Mesenchymal stem cell (in vitro differentiated cells and primary cell): ENCODE measurements around the gene CBLL1.
A peak's percentile ranks its signal among the peaks of the same experiment; 100 is the strongest.

Source experiments
- DNase-seq: peaks from one replicate; pipeline ENCODE4 v3.0.0-alpha.2; 2013
- H2AFZ ChIP-seq: one replicate; pipeline ENCODE4 v1.6.1; 2013; ENCODE audit warnings: low read depth, mild to moderate bottlenecking, control low read depth, inconsistent platforms, low read length, moderate library complexity
- H2AK5ac ChIP-seq: 2 replicates; pipeline ENCODE4 v1.6.1; 2013; ENCODE audit warnings: low read length, moderate library complexity, mild to moderate bottlenecking, inconsistent platforms; ENCODE audit not compliant: severe bottlenecking
- H2BK120ac ChIP-seq: one replicate; pipeline ENCODE4 v1.6.1; 2013; ENCODE audit warnings: low read depth, mild to moderate bottlenecking, inconsistent platforms, low read length, moderate library complexity
- H2BK12ac ChIP-seq, 2 experiments: one replicate each; pipeline ENCODE4 v1.6.1; 2013; ENCODE audit warnings: inconsistent platforms in 2 of 2, low read length in 2 of 2, mild to moderate bottlenecking in 2 of 2, moderate library complexity in 2 of 2, control low read depth in 1 of 2
- H2BK15ac ChIP-seq: one replicate; pipeline ENCODE4 v1.6.1; 2013; ENCODE audit warnings: mild to moderate bottlenecking, low read depth, inconsistent platforms; ENCODE audit not compliant: poor library complexity, severe bottlenecking
- H2BK5ac ChIP-seq: 2 replicates; pipeline ENCODE4 v1.6.1; 2013; ENCODE audit warnings: low read depth, mild to moderate bottlenecking, low read length, control low read depth, inconsistent platforms; ENCODE audit not compliant: poor library complexity, severe bottlenecking
- H3K14ac ChIP-seq, 2 experiments: one replicate each; pipeline ENCODE4 v1.6.1; 2013; ENCODE audit warnings: inconsistent platforms in 2 of 2, low read length in 2 of 2, control low read depth in 1 of 2, mild to moderate bottlenecking in 1 of 2, moderate library complexity in 1 of 2
- H3K18ac ChIP-seq, 2 experiments: one replicate each; pipeline ENCODE4 v1.6.1; 2013; ENCODE audit warnings: inconsistent platforms in 2 of 2, low read length in 2 of 2, control low read depth in 1 of 2, low read depth in 1 of 2, mild to moderate bottlenecking in 1 of 2
- H3K23ac ChIP-seq, 2 experiments: one replicate each; pipeline ENCODE4 v1.6.1; 2013; ENCODE audit warnings: inconsistent platforms in 2 of 2, low read length in 2 of 2, mild to moderate bottlenecking in 2 of 2, moderate library complexity in 2 of 2, control low read depth in 1 of 2
- H3K27ac ChIP-seq: 2 replicates; pipeline ENCODE4 v1.5.1; 2013; ENCODE audit warnings: mild to moderate bottlenecking, moderate library complexity, low read length, control low read depth, inconsistent platforms; ENCODE audit not compliant: poor library complexity, severe bottlenecking
- H3K27me3 ChIP-seq, 2 experiments: 2 replicates each; pipeline versions ENCODE4 v1.6.1 to v1.7.0; 2013; ENCODE audit warnings: low read length in 2 of 2, mild to moderate bottlenecking in 2 of 2, moderate library complexity in 2 of 2, control low read depth in 1 of 2, inconsistent platforms in 1 of 2; ENCODE audit not compliant: control insufficient read depth in 1 of 2, insufficient read depth in 1 of 2
- H3K36me3 ChIP-seq, 2 experiments: 2 replicates each; pipeline versions ENCODE4 v1.6.1 to v1.7.0; 2013; ENCODE audit warnings: low read length in 2 of 2, control low read depth in 1 of 2, inconsistent platforms in 1 of 2, low read depth in 1 of 2, mild to moderate bottlenecking in 1 of 2; ENCODE audit not compliant: insufficient read depth in 2 of 2, control insufficient read depth in 1 of 2
- H3K4ac ChIP-seq, 2 experiments: one replicate each; pipeline ENCODE4 v1.6.1; 2013; ENCODE audit warnings: inconsistent platforms in 2 of 2, low read length in 2 of 2, mild to moderate bottlenecking in 2 of 2, moderate library complexity in 2 of 2, control low read depth in 1 of 2, low read depth in 1 of 2
- H3K4me1 ChIP-seq: 2 replicates; pipeline ENCODE4 v1.6.1; 2013; ENCODE audit warnings: low read depth, low read length, control low read depth; ENCODE audit not compliant: control insufficient read depth, insufficient read depth
- H3K4me2 ChIP-seq: 2 replicates; pipeline ENCODE4 v1.6.1; 2013; ENCODE audit warnings: low read length, mild to moderate bottlenecking, inconsistent platforms; ENCODE audit not compliant: poor library complexity, severe bottlenecking
- H3K4me3 ChIP-seq, 2 experiments: 2 replicates each; pipeline versions ENCODE4 v1.5.1 to v1.7.0; 2013; ENCODE audit warnings: low read length in 2 of 2, mild to moderate bottlenecking in 2 of 2, control low read depth in 1 of 2, low read depth in 1 of 2; ENCODE audit not compliant: insufficient read depth in 1 of 2
- H3K79me1 ChIP-seq: replicated peaks from 2 replicates; pipeline ENCODE4 v1.6.1; 2013; ENCODE audit warnings: mild to moderate bottlenecking, control low read depth, low read length, inconsistent platforms; ENCODE audit not compliant: poor library complexity, severe bottlenecking
- H3K9ac ChIP-seq: 2 replicates; pipeline ENCODE4 v1.7.0; 2013; ENCODE audit warnings: mild to moderate bottlenecking, low read length, moderate library complexity
- H3K9me3 ChIP-seq: 2 replicates; pipeline ENCODE4 v1.7.0; 2013; ENCODE audit warnings: mild to moderate bottlenecking, low read length; ENCODE audit not compliant: control insufficient read depth
- H4K8ac ChIP-seq: one replicate; pipeline ENCODE4 v1.6.1; 2013; ENCODE audit warnings: inconsistent platforms, mild to moderate bottlenecking, low read length, moderate library complexity
- H4K91ac ChIP-seq: one replicate; pipeline ENCODE4 v1.6.1; 2013; ENCODE audit warnings: mild to moderate bottlenecking, low read length, inconsistent platforms
- WGBS: methylation state at CpG from one replicate; pipeline ENCODE4 v1.1.7; 2013; ENCODE audit warnings: mixed read lengths; 5-methylcytosine and 5-hydroxymethylcytosine counted together

The CBLL1 gene

DNA sequence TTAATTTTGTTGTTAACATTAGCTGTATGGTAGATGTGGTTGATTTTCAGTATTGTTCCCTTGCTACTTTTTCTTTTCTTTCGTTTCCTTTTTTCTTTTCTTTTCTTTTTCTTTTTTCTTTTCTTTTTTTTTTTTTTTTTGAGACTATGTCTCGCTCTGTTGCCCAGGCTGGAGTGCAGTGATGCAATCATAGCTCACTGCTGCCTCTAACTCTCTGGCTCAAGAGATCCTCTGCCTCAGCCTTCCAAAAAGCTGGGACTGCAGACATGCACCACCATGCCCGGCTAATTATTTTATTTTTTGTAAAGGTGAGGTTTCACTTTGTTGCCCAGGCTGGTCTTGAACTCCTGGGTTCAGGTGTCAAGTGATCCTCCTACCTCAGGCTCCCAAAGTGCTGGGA is 44.7 kb downstream of the CBLL1 start:
- WGBS: 87% methylated on average over 2 of the region's 3 CpGs
- no peak overlapping the region for H2BK12ac ChIP-seq
- H3K27ac ChIP-seq: no peak overlapping the region
- H4K91ac ChIP-seq: no peak overlapping the region
- H3K4me2 ChIP-seq: no peak overlapping the region
- no peak overlapping the region for H4K8ac ChIP-seq
- H2BK120ac ChIP-seq: no peak overlapping the region
- H3K18ac ChIP-seq: no peak overlapping the region
- no peak overlapping the region for H3K9ac ChIP-seq
- H3K4ac ChIP-seq: no peak overlapping the region
- H2AK5ac ChIP-seq: no peak overlapping the region
- H3K4me1 ChIP-seq: no peaks in the 10 kb centered on the region
- H3K27me3 ChIP-seq: peaks cover 31 to 35% of the 10 kb centered on the region in 2 experiments
- no peak for DNase-seq
- H3K79me1 ChIP-seq: no peaks in the 10 kb centered on the region
- H3K36me3 ChIP-seq: no peaks in the 10 kb centered on the region
- H3K4me3 ChIP-seq: no peak overlapping the region
- H3K23ac ChIP-seq: no peak overlapping the region
- no peak overlapping the region for H2BK15ac ChIP-seq
- H3K14ac ChIP-seq: no peak overlapping the region
- H3K9me3 ChIP-seq: no peaks in the 10 kb centered on the region
- no peak overlapping the region for H2AFZ ChIP-seq
- no peak overlapping the region for H2BK5ac ChIP-seq

GRCh38 chr7:107789647-107790046 is 45.7 kb downstream of the CBLL1 start:
- Histone ChIP-seq H3K4me1 (no peaks in the 10 kb centered on the region), H2BK12ac (no peak overlapping the region), H3K14ac (peak overlapping the region in 1 of 2 experiments; percentile 48), H3K9ac (no peak overlapping the region), H2AFZ (no peak overlapping the region), H4K8ac (no peak overlapping the region), H4K91ac (no peak overlapping the region), H2BK5ac (no peak overlapping the region), H3K4me3 (no peak overlapping the region), H3K18ac (no peak overlapping the region), H2BK120ac (no peak overlapping the region), H3K27ac (no peak overlapping the region), H3K23ac (no peak overlapping the region), H3K4me2 (no peak overlapping the region), H3K79me1 (no peaks in the 10 kb centered on the region), H2BK15ac (no peak overlapping the region), H3K9me3 (no peaks in the 10 kb centered on the region), H2AK5ac (no peak overlapping the region), H3K27me3 (peaks cover 38 to 39% of the 10 kb centered on the region in 2 experiments), H3K4ac (no peak overlapping the region), H3K36me3 (no peaks in the 10 kb centered on the region)
- DNase-seq: no peak
- 85% methylated on average over 4 of the region's 6 CpGs for WGBS

DNA sequence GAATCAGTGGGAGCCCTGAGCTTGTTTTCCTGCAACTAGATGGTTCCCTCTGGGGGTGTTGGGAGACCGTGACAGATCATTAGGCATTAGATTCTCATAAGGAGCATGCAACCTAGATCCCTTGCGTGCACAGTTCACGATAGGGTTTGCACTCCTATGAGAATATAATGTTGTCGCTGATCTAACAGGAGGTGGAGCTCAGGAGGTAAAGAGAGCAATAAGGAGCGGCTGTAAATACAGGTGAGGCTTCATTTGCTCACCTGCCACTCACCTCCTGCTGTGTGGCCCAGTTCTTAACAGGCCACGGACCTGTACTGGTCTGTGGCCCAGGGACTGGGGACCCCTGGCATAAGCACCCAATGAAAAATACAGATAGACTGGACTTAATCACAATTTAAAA is 48.4 kb downstream of the CBLL1 start:
- Histone ChIP-seq H3K27me3 (peaks cover 18 to 38% of the 10 kb centered on the region in 2 experiments), H3K4me3 (no peak overlapping the region), H3K79me1 (no peaks in the 10 kb centered on the region), H3K9ac (no peak overlapping the region), H3K27ac (no peak overlapping the region), H3K23ac (no peak overlapping the region), H2BK15ac (no peak overlapping the region), H3K4me1 (no peaks in the 10 kb centered on the region), H3K4ac (no peak overlapping the region), H3K4me2 (no peak overlapping the region), H3K18ac (no peak overlapping the region), H3K14ac (no peak overlapping the region), H2BK5ac (no peak overlapping the region), H4K8ac (no peak overlapping the region), H4K91ac (no peak overlapping the region), H3K9me3 (no peaks in the 10 kb centered on the region), H2AK5ac (no peak overlapping the region), H3K36me3 (no peaks in the 10 kb centered on the region), H2AFZ (no peak overlapping the region), H2BK12ac (no peak overlapping the region), H2BK120ac (no peak overlapping the region)
- 70% methylated on average over 6 of the region's 6 CpGs for WGBS
- DNase-seq: no peak

DNA sequence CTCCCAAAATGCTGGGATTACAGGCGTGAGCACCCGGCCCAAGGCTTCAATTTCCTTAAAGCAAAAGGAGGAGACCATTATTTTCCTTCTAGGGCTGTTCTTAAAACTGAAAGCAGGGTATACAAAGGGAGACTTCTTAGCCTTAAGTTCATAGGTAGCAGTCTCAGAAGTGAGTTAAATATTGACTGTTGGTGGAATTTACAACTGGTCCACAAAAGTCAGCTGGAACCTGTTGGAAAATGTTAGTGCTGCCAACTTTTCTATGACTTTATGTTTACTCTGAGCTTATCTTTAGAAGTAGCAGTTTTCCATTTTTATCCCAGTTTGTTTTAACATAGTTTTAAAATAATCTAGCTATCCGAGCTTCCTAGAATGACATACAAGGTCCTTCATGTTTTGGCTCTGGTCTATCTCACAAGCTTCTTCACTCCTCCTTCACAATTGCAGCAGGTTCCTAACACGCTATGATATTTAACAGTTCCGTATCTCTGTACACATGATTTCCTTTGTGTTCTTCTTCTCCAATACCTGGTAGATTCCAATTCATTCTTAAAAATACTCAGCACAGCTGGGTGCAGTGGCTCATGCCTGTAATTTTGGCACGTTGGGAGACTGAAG is 55.8 kb downstream of the CBLL1 start:
- Histone ChIP-seq H4K91ac (no peak overlapping the region), H3K9me3 (no peaks in the 10 kb centered on the region), H3K14ac (no peak overlapping the region), H3K36me3 (no peaks in the 10 kb centered on the region), H3K4me1 (no peaks in the 10 kb centered on the region), H3K9ac (no peak overlapping the region), H2AK5ac (no peak overlapping the region), H3K4me3 (no peak overlapping the region), H2AFZ (no peak overlapping the region), H3K27ac (no peak overlapping the region), H2BK15ac (no peak overlapping the region), H3K27me3 (peaks cover 32 to 35% of the 10 kb centered on the region in 2 experiments), H2BK12ac (no peak overlapping the region), H3K79me1 (no peaks in the 10 kb centered on the region), H3K4me2 (no peak overlapping the region), H3K4ac (no peak overlapping the region), H3K23ac (no peak overlapping the region), H3K18ac (no peak overlapping the region), H4K8ac (no peak overlapping the region), H2BK5ac (no peak overlapping the region), H2BK120ac (no peak overlapping the region)
- WGBS: 57% methylated on average over 6 of the region's 6 CpGs
- DNase-seq: no peak
